ENCODE measurements around the gene INPP5F. TPM values are rescaled to one million over a fixed set of nuclear protein-coding genes. Genes with fewer than 3 reads are reported as not detected.

The INPP5F gene, protein sequence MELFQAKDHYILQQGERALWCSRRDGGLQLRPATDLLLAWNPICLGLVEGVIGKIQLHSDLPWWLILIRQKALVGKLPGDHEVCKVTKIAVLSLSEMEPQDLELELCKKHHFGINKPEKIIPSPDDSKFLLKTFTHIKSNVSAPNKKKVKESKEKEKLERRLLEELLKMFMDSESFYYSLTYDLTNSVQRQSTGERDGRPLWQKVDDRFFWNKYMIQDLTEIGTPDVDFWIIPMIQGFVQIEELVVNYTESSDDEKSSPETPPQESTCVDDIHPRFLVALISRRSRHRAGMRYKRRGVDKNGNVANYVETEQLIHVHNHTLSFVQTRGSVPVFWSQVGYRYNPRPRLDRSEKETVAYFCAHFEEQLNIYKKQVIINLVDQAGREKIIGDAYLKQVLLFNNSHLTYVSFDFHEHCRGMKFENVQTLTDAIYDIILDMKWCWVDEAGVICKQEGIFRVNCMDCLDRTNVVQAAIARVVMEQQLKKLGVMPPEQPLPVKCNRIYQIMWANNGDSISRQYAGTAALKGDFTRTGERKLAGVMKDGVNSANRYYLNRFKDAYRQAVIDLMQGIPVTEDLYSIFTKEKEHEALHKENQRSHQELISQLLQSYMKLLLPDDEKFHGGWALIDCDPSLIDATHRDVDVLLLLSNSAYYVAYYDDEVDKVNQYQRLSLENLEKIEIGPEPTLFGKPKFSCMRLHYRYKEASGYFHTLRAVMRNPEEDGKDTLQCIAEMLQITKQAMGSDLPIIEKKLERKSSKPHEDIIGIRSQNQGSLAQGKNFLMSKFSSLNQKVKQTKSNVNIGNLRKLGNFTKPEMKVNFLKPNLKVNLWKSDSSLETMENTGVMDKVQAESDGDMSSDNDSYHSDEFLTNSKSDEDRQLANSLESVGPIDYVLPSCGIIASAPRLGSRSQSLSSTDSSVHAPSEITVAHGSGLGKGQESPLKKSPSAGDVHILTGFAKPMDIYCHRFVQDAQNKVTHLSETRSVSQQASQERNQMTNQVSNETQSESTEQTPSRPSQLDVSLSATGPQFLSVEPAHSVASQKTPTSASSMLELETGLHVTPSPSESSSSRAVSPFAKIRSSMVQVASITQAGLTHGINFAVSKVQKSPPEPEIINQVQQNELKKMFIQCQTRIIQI
- total RNA-seq, result 10 to 100 TPM; 10.5 to 10.9 TPM

DNA sequence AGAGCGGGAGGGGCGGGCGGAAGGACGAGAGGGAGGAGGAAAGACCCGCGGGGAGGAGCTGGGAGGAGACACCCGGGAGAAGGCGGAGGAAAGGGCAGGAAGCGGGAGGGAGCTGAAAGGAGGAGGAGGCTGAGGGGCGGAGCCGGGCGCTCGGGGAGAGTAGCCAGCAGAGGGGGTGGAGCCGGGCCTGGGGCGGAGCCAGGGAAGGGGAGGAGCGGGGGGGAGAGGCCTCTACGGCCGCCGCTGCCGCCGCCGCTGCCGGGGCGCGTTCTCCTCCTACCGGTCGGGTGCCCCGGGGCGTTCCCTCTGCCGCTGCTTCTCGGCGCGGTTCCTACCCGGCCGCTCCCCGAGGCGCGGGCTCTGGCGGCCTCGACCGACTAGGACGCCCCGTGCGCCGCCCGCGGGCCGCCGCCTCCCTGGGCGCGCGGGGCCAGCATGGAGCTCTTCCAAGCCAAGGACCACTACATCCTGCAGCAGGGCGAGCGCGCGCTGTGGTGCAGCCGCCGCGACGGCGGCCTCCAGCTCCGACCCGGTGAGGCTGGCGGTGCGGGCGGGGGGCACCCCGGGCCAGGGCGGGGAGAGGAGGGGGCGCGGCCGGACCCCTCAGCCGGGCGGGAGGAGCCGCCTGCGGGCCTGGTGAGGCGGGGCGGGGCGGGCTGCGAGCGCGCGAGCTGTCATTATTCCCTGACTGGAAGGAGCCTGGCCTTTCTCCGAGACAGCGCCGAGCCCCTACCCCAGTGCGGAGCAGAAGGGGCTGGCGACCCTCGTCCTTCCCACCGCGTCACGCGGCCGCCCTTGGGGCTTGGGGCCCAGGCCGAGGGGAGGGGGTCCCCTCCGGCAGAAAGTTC lies at the start of gene INPP5F:
Gene INPP5F (plus strand): TSS at position 223 of the 848 bp plus-strand sequence. CDS start 213 bp downstream, at position 436.
- H3K4me3 Mint-ChIP-seq, result peak within 1 kb of the TSS; percentile 88
- H3K27ac Mint-ChIP-seq, result peak within 1 kb of the TSS; percentile 78
- CTCF ChIA-PET, result interaction anchor here (0.8 to 2.0 kb wide), 9 partner anchors 9 to 146 kb away, joined by 3 to 12 read pairs (median 4); no protein-coding TSS in a partner anchor
- peaks cover 41% of the 10 kb centered on the region for H3K4me1 Mint-ChIP-seq (ENCODE audit: low read depth)
- H3K36me3 Mint-ChIP-seq (ENCODE audit: low read depth), result peaks cover 2% of the 10 kb centered on the region
- H3K27me3 Mint-ChIP-seq (ENCODE audit: low read depth), result no peaks in the 10 kb centered on the region
- peak; percentile 100 for DNase-seq
- intact Hi-C loops (cut with micrococcal nuclease), result loop anchor here (1.0 to 10.0 kb wide), 11 partner anchors 21 to 971 kb away; partner anchors contain the start of genes BAG3, CACUL1, MCMBP and RGS10
- H3K9me3 Mint-ChIP-seq, result no peaks in the 10 kb centered on the region

DNA sequence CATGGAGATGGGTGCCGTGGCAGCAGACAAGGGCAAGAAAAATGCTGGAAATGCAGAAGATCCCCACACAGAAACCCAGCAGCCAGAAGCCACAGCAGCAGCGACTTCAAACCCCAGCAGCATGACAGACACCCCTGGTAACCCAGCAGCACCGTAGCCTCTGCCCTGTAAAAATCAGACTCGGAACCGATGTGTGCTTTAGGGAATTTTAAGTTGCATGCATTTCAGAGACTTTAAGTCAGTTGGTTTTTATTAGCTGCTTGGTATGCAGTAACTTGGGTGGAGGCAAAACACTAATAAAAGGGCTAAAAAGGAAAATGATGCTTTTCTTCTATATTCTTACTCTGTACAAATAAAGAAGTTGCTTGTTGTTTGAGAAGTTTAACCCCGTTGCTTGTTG lies 48.7 kb upstream of the INPP5F start:
- Mint-ChIP-seq H3K27me3 (ENCODE audit: low read depth) (no peaks in the 10 kb centered on the region), H3K4me1 (ENCODE audit: low read depth) (peaks cover 22% of the 10 kb centered on the region), H3K36me3 (ENCODE audit: low read depth) (peaks cover 19% of the 10 kb centered on the region), H3K4me3 (no peak overlapping the region), H3K9me3 (no peaks in the 10 kb centered on the region), H3K27ac (no peak overlapping the region)
- CTCF ChIA-PET, result no interaction called here
- intact Hi-C loops (cut with micrococcal nuclease), result no loop called here
- DNase-seq, result no peak

DNA sequence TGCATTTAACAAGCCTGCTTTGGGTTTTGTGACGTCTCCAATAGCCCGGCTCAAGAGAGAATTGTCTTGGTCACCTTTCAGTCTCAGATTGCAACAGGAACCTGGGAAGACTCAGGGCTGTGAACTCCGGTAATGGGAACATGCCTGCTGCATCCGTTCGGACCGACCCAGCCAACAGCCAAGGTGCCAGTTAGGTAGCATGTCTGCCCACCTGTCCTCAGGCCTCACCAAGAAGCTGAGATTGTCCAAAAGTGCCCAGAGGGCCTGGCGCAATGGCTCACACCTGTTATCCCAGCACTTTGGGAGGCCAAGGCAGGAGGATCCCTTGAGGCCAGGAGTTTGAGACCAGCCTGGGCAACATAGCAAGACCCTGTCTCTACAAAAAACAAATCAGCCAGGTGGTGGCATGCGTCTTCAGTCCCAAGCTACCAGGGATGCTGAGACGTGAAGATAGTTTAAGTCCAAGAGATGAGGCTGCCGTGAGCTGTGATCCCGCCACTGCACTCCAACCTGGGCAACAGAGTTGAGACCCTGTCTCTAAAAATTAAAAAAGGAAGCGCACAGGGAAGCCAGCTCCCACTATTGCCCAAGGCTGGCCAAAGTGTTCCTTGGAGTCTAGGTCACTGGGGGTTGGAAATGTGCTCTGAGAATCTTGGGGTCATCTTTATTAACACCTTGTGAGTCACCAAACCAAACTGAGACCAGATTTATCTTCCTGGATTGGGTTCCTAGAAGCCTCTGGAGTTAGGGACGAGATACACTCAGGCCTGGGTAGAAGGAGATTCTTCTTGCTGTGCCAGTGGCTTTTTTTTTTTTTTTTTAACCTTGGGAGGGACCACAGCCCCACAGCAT lies 47.7 kb upstream of the INPP5F start:
- no peaks in the 10 kb centered on the region for H3K27me3 Mint-ChIP-seq (ENCODE audit: low read depth)
- DNase-seq, result no peak
- H3K4me3 Mint-ChIP-seq, result no peak overlapping the region
- intact Hi-C loops (cut with micrococcal nuclease), result no loop called here
- CTCF ChIA-PET, result no interaction called here
- peaks cover 15% of the 10 kb centered on the region for H3K36me3 Mint-ChIP-seq (ENCODE audit: low read depth)
- no peak overlapping the region for H3K27ac Mint-ChIP-seq
- H3K9me3 Mint-ChIP-seq, result no peaks in the 10 kb centered on the region
- H3K4me1 Mint-ChIP-seq (ENCODE audit: low read depth), result peaks cover 25% of the 10 kb centered on the region

DNA sequence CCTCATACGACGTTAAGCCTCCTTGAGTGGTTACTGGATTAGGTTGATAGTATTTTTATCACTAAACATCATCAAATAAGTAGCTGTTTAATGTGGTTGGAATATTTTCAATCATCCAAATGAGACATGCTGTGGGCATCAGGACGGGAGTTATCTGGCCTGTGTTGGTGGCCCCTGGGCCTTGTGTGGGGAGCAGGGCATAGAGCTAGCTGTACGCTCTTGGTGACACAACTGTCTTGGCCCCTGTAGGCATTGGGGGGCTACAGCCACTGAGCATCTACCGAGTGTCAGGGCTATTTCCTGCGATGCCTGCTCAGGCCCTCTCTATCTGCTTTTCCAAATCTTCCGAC lies 46.4 kb upstream of the INPP5F start:
- no peak for DNase-seq
- Mint-ChIP-seq H3K27me3 (ENCODE audit: low read depth) (no peaks in the 10 kb centered on the region), H3K27ac (no peak overlapping the region), H3K9me3 (no peaks in the 10 kb centered on the region), H3K4me1 (ENCODE audit: low read depth) (peaks cover 25% of the 10 kb centered on the region), H3K36me3 (ENCODE audit: low read depth) (peaks cover 13% of the 10 kb centered on the region), H3K4me3 (no peak overlapping the region)
- intact Hi-C loops (cut with micrococcal nuclease), result no loop called here
- CTCF ChIA-PET, result interaction anchor here (1.0 to 1.2 kb wide), 2 partner anchors 25 to 180 kb away, joined by 3 to 4 read pairs; no protein-coding TSS in a partner anchor

DNA sequence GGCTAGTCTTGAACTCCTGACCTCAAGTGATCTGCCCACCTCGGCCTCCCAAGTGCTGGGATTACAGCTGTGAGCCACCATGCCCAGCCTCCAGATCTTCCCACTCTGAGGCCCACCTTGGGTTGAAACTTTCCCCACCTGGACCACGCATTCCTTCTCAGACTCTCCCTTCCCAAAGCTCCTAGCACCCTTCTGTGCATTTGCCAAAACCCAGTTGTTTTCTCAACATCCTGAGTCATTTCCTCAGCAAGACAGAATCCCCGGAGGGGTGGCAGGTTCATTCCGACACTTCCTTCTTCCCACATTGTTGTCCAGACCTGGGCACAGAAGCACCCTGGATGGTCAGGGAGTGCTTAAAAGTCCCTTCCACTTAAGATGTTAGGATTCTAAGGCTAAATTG lies 45.8 kb upstream of the INPP5F start:
- H3K27me3 Mint-ChIP-seq (ENCODE audit: low read depth), result no peaks in the 10 kb centered on the region
- CTCF ChIA-PET, result interaction anchor here (1.0 to 1.2 kb wide), 2 partner anchors 26 to 179 kb away, joined by 3 to 4 read pairs; no protein-coding TSS in a partner anchor
- no peak overlapping the region for H3K27ac Mint-ChIP-seq
- peaks cover 25% of the 10 kb centered on the region for H3K4me1 Mint-ChIP-seq (ENCODE audit: low read depth)
- peaks cover 13% of the 10 kb centered on the region for H3K36me3 Mint-ChIP-seq (ENCODE audit: low read depth)
- H3K4me3 Mint-ChIP-seq, result no peak overlapping the region
- H3K9me3 Mint-ChIP-seq, result no peaks in the 10 kb centered on the region
- intact Hi-C loops (cut with micrococcal nuclease), result no loop called here
- DNase-seq, result no peak

DNA sequence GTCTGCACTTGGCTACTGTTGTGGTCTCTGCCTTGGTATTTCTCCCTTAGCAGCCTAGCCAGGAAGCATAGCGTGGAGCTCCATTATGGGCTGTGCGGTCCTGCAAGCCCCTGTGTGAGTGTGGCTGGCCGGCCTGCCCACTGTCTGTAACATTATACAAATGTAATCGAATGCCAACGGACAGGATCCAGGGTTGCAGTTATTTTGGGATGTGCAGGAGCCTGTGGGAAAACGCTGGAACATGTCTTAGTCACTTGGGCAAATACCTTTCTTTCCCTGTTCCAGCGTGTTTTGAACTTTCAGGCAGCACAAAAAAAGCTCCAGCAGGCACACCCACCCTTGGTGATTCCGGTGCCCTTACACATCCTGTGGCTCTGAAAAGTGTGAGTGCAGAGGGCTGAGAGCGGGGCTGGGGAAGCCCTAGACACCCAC lies 45.2 kb upstream of the INPP5F start:
- DNase-seq, result no peak
- no peaks in the 10 kb centered on the region for H3K9me3 Mint-ChIP-seq
- H3K4me1 Mint-ChIP-seq (ENCODE audit: low read depth), result peaks cover 25% of the 10 kb centered on the region
- CTCF ChIA-PET, result interaction anchor here (0.6 to 1.2 kb wide), 3 partner anchors 26 to 179 kb away, joined by 3 to 5 read pairs (median 4); no protein-coding TSS in a partner anchor
- intact Hi-C loops (cut with micrococcal nuclease), result no loop called here
- no peaks in the 10 kb centered on the region for H3K27me3 Mint-ChIP-seq (ENCODE audit: low read depth)
- H3K36me3 Mint-ChIP-seq (ENCODE audit: low read depth), result peaks cover 13% of the 10 kb centered on the region
- no peak overlapping the region for H3K4me3 Mint-ChIP-seq
- H3K27ac Mint-ChIP-seq, result no peak overlapping the region

DNA sequence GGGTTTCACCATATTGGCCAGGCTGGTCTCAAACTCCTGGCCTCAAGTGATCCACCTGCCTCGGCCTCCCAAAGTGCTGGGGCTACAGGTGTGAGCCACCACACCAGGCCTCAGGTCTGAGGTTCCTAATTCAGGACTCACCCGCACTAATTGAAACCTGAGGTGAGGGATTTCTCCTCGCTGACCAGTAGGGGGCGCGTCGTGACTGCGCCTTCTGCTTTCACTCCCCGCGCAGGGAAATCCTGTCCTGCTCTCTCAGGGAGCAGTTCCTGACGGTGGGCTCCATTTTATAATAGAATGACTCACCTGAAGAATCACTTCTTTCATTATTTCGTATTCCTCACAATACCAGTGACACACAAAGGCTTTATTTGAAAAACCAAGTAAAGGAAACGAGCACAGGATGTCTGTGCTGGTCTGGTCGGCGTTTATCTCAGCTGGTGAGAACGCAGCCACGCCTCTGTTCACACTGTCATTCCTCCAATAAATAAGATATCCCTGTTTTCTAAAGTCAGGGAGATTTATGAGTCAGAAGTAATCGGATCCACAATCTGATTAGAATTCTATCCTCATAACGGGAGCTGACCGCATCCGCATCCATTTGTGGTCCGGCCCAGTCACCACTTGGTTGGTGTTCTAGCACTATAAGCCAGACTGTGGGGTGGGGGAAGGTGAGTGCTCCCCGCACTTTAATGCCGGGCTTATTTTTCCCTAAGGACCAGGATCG lies 39.2 kb upstream of the INPP5F start:
- DNase-seq, result peak; percentile 93
- no peaks in the 10 kb centered on the region for H3K9me3 Mint-ChIP-seq
- H3K27ac Mint-ChIP-seq, result peak overlapping the region; percentile 63
- H3K36me3 Mint-ChIP-seq (ENCODE audit: low read depth), result no peaks in the 10 kb centered on the region
- H3K27me3 Mint-ChIP-seq (ENCODE audit: low read depth), result no peaks in the 10 kb centered on the region
- intact Hi-C loops (cut with micrococcal nuclease), result loop anchor here (1.0 to 5.0 kb wide), 14 partner anchors 19 to 1046 kb away; partner anchors contain the start of gene SEC23IP
- CTCF ChIA-PET, result interaction anchor here (0.6 to 4.9 kb wide), 36 partner anchors 9 to 650 kb away, joined by 3 to 54 read pairs (median 4); partner anchors contain the start of gene INPP5F
- H3K4me1 Mint-ChIP-seq (ENCODE audit: low read depth), result peaks cover 25% of the 10 kb centered on the region
- H3K4me3 Mint-ChIP-seq, result peak overlapping the region; percentile 23

DNA sequence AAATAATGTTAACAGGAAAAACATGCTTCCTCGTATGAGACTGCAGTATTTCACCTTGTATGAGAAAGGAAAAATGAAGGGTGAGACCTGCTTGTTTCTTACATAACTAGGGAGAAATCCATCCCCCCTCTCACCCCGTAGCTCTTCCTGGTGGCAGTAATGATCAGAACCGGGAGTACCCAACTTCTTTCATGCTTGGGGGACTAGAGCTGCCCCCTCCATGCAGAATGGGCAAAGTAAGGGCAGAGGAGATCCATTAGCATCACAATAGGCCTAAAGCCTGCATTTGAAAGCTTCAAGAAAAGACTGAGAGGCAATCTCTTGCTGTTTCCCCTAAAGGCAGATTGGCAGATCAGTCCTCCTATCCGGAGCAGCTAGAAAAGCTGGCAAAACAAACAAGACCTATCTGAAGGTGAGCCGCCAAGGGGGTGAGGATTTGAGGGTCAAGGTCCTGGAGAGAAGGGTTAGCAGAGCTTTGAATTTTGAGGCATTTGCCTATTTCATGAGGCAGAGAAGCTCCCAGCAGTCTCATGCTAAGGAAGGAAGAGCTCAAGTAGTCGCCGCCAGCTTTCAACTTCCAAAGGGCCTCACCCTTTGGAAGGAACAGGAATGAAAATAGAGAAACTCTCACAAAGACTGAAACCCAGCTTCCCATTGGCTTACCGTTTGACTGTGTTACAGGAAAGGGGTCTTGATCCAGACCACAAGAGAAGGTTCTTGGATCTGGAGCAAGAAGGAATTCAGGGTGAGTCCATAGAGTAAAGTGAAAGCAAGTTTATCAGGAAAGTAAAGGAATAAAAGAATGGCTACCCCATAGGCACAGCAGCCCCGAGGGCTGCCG lies 38.4 kb upstream of the INPP5F start:
- CTCF ChIA-PET, result interaction anchor here (0.7 to 4.9 kb wide), 30 partner anchors 8 to 447 kb away, joined by 3 to 54 read pairs (median 4); partner anchors contain the start of gene INPP5F
- no peaks in the 10 kb centered on the region for H3K36me3 Mint-ChIP-seq (ENCODE audit: low read depth)
- DNase-seq, result no peak
- no peaks in the 10 kb centered on the region for H3K9me3 Mint-ChIP-seq
- no peaks in the 10 kb centered on the region for H3K27me3 Mint-ChIP-seq (ENCODE audit: low read depth)
- intact Hi-C loops (cut with micrococcal nuclease), result loop anchor here (2.0 to 5.0 kb wide), 2 partner anchors 231 to 1045 kb away; no protein-coding TSS in a partner anchor
- peak overlapping the region; percentile 57 for H3K27ac Mint-ChIP-seq
- H3K4me3 Mint-ChIP-seq, result no peak overlapping the region
- peaks cover 17% of the 10 kb centered on the region for H3K4me1 Mint-ChIP-seq (ENCODE audit: low read depth)

DNA sequence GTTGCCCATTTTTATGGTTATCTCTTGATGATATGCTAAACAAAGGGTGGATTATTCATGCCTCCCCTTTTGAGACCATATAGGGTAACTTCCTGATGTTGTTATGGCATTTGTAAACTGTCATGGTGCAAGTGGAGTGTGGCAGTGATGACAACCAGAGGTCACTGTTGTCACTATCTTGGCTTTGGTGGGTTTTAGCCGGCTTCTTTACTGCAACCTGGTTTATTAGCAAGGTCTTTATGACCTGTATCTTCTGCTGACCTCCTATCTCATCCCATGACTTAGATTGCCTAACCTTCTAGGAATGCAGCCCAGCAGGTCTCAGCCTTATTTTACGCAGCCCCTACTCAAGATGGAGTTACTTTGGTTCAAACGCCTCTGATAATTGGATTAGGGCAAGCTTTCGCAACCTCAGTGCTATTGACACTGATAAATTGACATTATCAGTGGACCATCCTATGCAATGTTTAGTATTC lies 37.8 kb upstream of the INPP5F start:
- no peaks in the 10 kb centered on the region for H3K27me3 Mint-ChIP-seq (ENCODE audit: low read depth)
- no peak overlapping the region for H3K27ac Mint-ChIP-seq
- CTCF ChIA-PET, result interaction anchor here (0.7 to 4.9 kb wide), 9 partner anchors 8 to 172 kb away, joined by 3 to 54 read pairs (median 11); partner anchors contain the start of gene INPP5F
- DNase-seq, result peak; percentile 41
- H3K4me3 Mint-ChIP-seq, result no peak overlapping the region
- H3K4me1 Mint-ChIP-seq (ENCODE audit: low read depth), result peaks cover 16% of the 10 kb centered on the region
- intact Hi-C loops (cut with micrococcal nuclease), result loop anchor here (5.0 kb wide), 1 partner anchor 1044 kb away; no protein-coding TSS in a partner anchor
- no peaks in the 10 kb centered on the region for H3K36me3 Mint-ChIP-seq (ENCODE audit: low read depth)
- H3K9me3 Mint-ChIP-seq, result no peaks in the 10 kb centered on the region

All from activated naive CD4-positive, alpha-beta T cell treated with anti-CD3 and anti-CD28 coated beads for 36 hours (primary cell).